Chondrocyte (in vitro differentiated cells): Measurements from ENCODE around the gene NT5DC3. TPM values are rescaled to one million over a fixed set of nuclear protein-coding genes. Genes with fewer than 3 reads are reported as not detected.

Experiments
- DNase-seq: peaks from one replicate; pipeline ENCODE4 v3.0.0; 2021; ENCODE audit warnings: mixed read lengths, low spot score
- H3K27ac Mint-ChIP-seq: one replicate; pipeline ENCODE4 v1.8.0; 2021; ENCODE audit warnings: mild to moderate bottlenecking, moderate library complexity, mixed read lengths; ENCODE audit not compliant: unreplicated experiment
- H3K27me3 Mint-ChIP-seq: 2 replicates; pipeline ENCODE4 v1.8.0; 2021; ENCODE audit warnings: low read depth, mixed read lengths
- H3K36me3 Mint-ChIP-seq: 2 replicates; pipeline ENCODE4 v1.8.0; 2021; ENCODE audit warnings: low read depth, mixed read lengths
- H3K4me1 Mint-ChIP-seq: 2 replicates; pipeline ENCODE4 v1.8.0; 2021; ENCODE audit warnings: low read depth, mild to moderate bottlenecking, mixed read lengths
- H3K4me3 Mint-ChIP-seq: one replicate; pipeline ENCODE4 v1.8.0; 2021; ENCODE audit warnings: mild to moderate bottlenecking, moderate library complexity, mixed read lengths; ENCODE audit not compliant: unreplicated experiment
- H3K9me3 Mint-ChIP-seq: 2 replicates; pipeline ENCODE4 v1.8.0; 2021; ENCODE audit warnings: low read depth, mixed read lengths
- CTCF ChIP-seq: fragments of 200-600 bp; sonication (generic); IDR thresholded peaks from 2 replicates; pipeline ENCODE4 v1.5.0; 2021; ENCODE audit warnings: antibody characterized with exemption, mild to moderate bottlenecking, moderate library complexity
- total RNA-seq: library from RNA; stranded (reverse); gene quantifications from 3 replicates; pipeline ENCODE4 v1.2.1, GENCODE V29; 2021

The NT5DC3 gene
- total RNA-seq, 1 donor from 2014 or later: 26.2 TPM

GRCh38 chr12:103830025-103830725 is 10.9 kb downstream of the NT5DC3 start:
- Mint-ChIP-seq H3K36me3 (peaks cover 4% of the 10 kb centered on the region), H3K9me3 (peaks cover 3% of the 10 kb centered on the region), H3K4me1 (peaks cover 55% of the 10 kb centered on the region), H3K27ac (no peak overlapping the region), H3K27me3 (no peaks in the 10 kb centered on the region), H3K4me3 (no peak overlapping the region)
- DNase-seq: no peak
- TF ChIP-seq CTCF: no peak

- Mint-ChIP-seq H3K27me3 (no peaks in the 10 kb centered on the region), H3K27ac (no peak overlapping the region), H3K4me3 (no peak overlapping the region), H3K4me1 (peaks cover 52% of the 10 kb centered on the region), H3K9me3 (peaks cover 3% of the 10 kb centered on the region), H3K36me3 (peaks cover 4% of the 10 kb centered on the region)
- TF ChIP-seq CTCF: no peak
- no peak for DNase-seq
Observed at GRCh38 chr12:103829092-103829491, 11.9 kb downstream of the NT5DC3 start.

GRCh38 chr12:103827911-103828391 is 13.1 kb downstream of the NT5DC3 start:
- peaks cover 3% of the 10 kb centered on the region for H3K9me3 Mint-ChIP-seq
- peaks cover 4% of the 10 kb centered on the region for H3K36me3 Mint-ChIP-seq
- no peak overlapping the region for H3K27ac Mint-ChIP-seq

GRCh38 chr12:103824845-103825244 is 16.2 kb downstream of the NT5DC3 start:
- Mint-ChIP-seq H3K4me1 (peaks cover 48% of the 10 kb centered on the region), H3K27me3 (no peaks in the 10 kb centered on the region), H3K4me3 (no peak overlapping the region), H3K9me3 (no peaks in the 10 kb centered on the region), H3K36me3 (peaks cover 2% of the 10 kb centered on the region), H3K27ac (peak overlapping the region; percentile 10)
- no peak for TF ChIP-seq CTCF
- no peak for DNase-seq

More at GRCh38 chr12:103827911-103828391, 13.1 kb downstream of the NT5DC3 start:
- H3K4me1 Mint-ChIP-seq: peaks cover 49% of the 10 kb centered on the region
- TF ChIP-seq CTCF: no peak
- no peak for DNase-seq
- H3K27me3 Mint-ChIP-seq: no peaks in the 10 kb centered on the region
- H3K4me3 Mint-ChIP-seq: no peak overlapping the region

- H3K4me3 Mint-ChIP-seq: no peak overlapping the region
- no peaks in the 10 kb centered on the region for H3K9me3 Mint-ChIP-seq
- peaks cover 49% of the 10 kb centered on the region for H3K4me1 Mint-ChIP-seq
- H3K27ac Mint-ChIP-seq: no peak overlapping the region
- no peak for DNase-seq
- H3K27me3 Mint-ChIP-seq: no peaks in the 10 kb centered on the region
- H3K36me3 Mint-ChIP-seq: no peaks in the 10 kb centered on the region
- no peak for TF ChIP-seq CTCF
Observed at GRCh38 chr12:103824290-103824689, 16.7 kb downstream of the NT5DC3 start.
